NCI-H345 (cell line): ENCODE data around the gene STRA6.
"Not testable (repeated sequence)": the region's sequence is repeated elsewhere in the genome, so short reads cannot be mapped to it uniquely, and the experiment has no call there.

ENCODE experiments used
- DNase-seq: peaks from one replicate; lab custom pipeline; 2025; lab: John Stamatoyannopoulos, UW

The STRA6 gene

GRCh38 chr15:74160390-74160789 is 42.2 kb downstream of the STRA6 start:
- not testable (repeated sequence) for DNase-seq

DNA sequence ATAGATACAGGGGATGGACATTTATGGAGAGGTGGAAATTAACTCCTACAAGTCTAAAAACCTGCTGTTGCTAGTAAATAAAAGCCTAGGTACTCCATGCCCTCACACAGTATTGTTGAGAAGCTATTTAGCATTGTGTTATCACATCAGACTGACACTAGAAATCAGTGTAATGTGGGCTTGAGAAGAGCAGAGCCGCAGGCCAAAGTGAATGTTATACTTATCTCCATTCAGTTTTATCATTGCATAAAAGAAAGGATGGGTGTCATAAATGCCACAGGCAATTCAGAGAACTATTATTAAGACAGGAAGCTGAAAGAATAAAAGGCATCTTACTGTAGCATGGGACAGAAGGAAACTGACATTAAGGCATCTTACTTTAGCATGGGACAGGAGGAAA is 42.8 kb downstream of the STRA6 start:
- peak; percentile 4 for DNase-seq

GRCh38 chr15:74158855-74159650 is 43.5 kb downstream of the STRA6 start:
- DNase-seq: no peak

- DNase-seq: no peak
Observed at GRCh38 chr15:74157868-74158827, 44.4 kb downstream of the STRA6 start.

DNA sequence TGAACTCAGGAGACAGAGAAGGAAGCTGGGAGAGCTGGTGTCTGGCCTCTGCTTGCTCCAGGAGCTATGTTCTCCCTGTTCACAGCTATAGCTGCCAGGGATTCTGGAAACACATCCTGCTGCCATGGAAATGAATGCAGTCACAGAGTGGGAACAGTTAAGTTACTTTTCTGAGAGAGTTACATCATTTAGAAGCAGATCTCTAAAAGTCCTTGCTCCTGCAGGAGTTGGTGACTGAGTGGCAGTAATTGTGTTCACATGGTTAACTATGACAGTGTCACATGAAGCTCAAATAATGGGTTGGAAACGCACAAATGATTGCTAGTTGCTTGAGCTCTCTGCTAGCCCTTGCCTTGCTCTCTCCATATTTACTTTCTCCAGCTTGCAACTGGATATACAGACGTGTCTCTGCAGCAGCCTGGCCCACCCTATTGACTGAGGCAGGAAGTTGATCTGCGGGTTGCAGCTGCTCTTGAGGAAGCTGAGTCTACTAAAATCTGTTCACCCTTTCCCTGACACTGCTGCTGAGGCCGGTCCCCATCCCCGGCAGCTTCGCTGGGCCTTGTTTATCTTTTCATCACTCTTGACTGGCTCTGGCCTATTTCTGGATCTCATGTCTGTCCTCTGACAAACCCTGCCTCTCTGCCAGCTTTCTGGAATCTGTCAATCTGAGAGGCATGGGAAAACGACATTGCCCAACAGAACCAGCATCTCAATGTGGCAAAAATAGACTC is 45.7 kb downstream of the STRA6 start:
- peak; percentile 57 for DNase-seq

- no peak for DNase-seq
Observed at GRCh38 chr15:74155766-74156417, 46.7 kb downstream of the STRA6 start.

- DNase-seq: no peak
Observed at GRCh38 chr15:74147051-74147450, 55.5 kb downstream of the STRA6 start.

- no peak for DNase-seq
Observed at GRCh38 chr15:74146277-74146800, 56.2 kb downstream of the STRA6 start.

DNA sequence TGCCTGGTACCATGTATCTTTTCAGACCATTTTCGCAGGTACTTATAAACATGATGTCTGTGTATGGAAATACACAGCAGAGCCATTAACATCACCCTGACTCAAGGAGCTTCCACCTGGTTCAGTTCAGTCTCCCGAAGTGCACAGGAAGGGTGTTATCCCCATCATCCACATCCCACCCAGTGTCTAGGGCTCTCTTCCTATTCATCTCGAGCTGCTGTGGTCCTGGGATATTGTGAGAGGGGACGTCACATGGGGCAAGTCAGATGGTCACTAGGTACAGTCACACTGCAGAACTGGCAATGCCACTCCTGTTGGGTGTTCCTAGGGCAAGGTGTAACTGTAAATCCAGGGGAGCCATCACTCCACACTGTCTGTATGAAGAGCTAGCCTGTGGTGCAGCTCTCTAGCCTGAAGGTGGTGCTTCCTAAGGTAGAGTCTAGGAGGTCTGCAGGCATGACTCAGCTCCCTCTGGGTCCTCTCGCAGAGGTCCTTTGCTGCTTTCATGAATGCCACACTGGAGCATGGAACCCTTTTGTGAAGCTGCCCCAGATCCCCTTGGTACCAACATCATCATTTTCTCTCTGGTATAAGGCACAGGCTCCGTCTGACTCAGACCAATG is 58.3 kb downstream of the STRA6 start:
- DNase-seq: no peak

GRCh38 chr15:74141591-74141990 is 61.0 kb downstream of the STRA6 start:
- no peak for DNase-seq

DNA sequence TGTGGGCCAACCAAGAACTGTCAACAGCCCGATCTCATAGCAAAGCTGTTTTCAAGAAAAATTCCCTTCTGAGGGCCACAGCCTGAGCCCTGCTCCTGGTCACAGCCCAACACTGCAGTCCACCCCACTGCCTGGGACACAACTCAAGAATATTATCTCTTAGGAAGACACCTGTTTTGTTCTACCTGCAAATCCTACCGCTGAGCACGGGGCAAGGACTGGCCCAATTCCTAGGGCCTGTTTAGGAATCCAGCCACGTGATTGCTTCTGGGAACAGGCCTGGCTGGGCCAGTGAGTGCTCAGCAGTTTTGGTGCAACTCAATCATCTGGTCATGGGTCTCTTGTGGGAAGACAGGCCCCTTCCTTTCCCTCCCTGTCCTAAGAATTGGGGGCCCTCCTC is 63.9 kb downstream of the STRA6 start:
- DNase-seq: no peak

- DNase-seq: no peak
Observed at GRCh38 chr15:74137537-74137894, 65.1 kb downstream of the STRA6 start.

- no peak for DNase-seq
Observed at GRCh38 chr15:74136814-74137536, 65.6 kb downstream of the STRA6 start.

- no peak for DNase-seq
Observed at GRCh38 chr15:74136540-74136813, 66.1 kb downstream of the STRA6 start.

GRCh38 chr15:74135041-74135565 is 67.5 kb downstream of the STRA6 start:
- DNase-seq: no peak

- no peak for DNase-seq
Observed at GRCh38 chr15:74134387-74135027, 68.1 kb downstream of the STRA6 start.

- DNase-seq: no peak
Observed at GRCh38 chr15:74133694-74134386, 68.7 kb downstream of the STRA6 start.

GRCh38 chr15:74132681-74133651 is 69.6 kb downstream of the STRA6 start:
- DNase-seq: no peak
